GM12878 (cell line): Measurements from ENCODE around the gene FKBP9. TPM values are rescaled to one million over a fixed set of nuclear protein-coding genes. Genes with fewer than 3 reads are reported as not detected.
"Not testable (repeated sequence)": the region's sequence is repeated elsewhere in the genome, so short reads cannot be mapped to it uniquely, and the experiment has no call there.

Source experiments
- ATAC-seq: fragments of 200-7000 bp; cut with Tn5 transposase; 3 replicates; pipeline ENCODE4 v1.9.1; 2020; ENCODE audit warnings: mild to moderate bottlenecking, moderate library complexity
- BruUV-seq: library from RNA; stranded (reverse); fragments of 400-500 nt; replicated peaks from 2 replicates; lab custom pipeline; 2021; lab: Mats Ljungman, UMichigan
- CTCF ChIA-PET: fragments of 300-600 bp; sonication (Branson Sonifier 250); formaldehyde crosslinking; extraction: SDS; loops from one replicate; lab custom pipeline; 2021; ENCODE audit warnings: inconsistent platforms; lab: Yijun Ruan, JAX
- POLR2A ChIA-PET: fragments of 350-600 bp; formaldehyde crosslinking; extraction: SDS; loops from one replicate; lab custom pipeline; 2021; ENCODE audit warnings: inconsistent platforms; lab: Charles Lee
- RAD21 ChIA-PET: fragments of 300-600 bp; sonication (Branson Sonifier 250); formaldehyde crosslinking; loops from one replicate; lab custom pipeline; 2023; ENCODE audit warnings: antibody characterized with exemption; ENCODE audit not compliant: unreplicated experiment; lab: Charles Lee
- SMC1A ChIA-PET: fragments of 300-600 bp; sonication (Branson Sonifier 250); formaldehyde crosslinking; loops from one replicate; lab custom pipeline; 2023; ENCODE audit not compliant: unreplicated experiment, uncharacterized antibody; lab: Charles Lee
- DNase-seq: peaks from one replicate; pipeline ENCODE4 v3.0.0-alpha.2; 2011; ENCODE audit warnings: low read depth, low spot score
- FAIRE-seq: peaks from 3 replicates; lab custom pipeline; 2011; peaks lifted over from hg19 to GRCh38; lab: Jason Lieb, UNC
- H2AFZ ChIP-seq: 2 replicates; pipeline ENCODE4 v1.6.0; 2011; ENCODE audit warnings: low read depth, low read length, control low read depth; ENCODE audit not compliant: control insufficient read depth
- H3K27ac ChIP-seq: 2 replicates; pipeline ENCODE4 v1.5.1; 2011; ENCODE audit warnings: control low read depth; ENCODE audit not compliant: control insufficient read depth, insufficient read depth
- H3K27me3 ChIP-seq, 2 experiments: replicated peaks in 1 of 2; 2 replicates each; pipeline versions ENCODE4 v1.6.0 to v1.6.1; 2011; ENCODE audit warnings: low read length in 1 of 2; ENCODE audit not compliant: control insufficient read depth in 2 of 2, insufficient read depth in 2 of 2
- H3K36me3 ChIP-seq, 2 experiments: 2 replicates each; pipeline ENCODE4 v1.5.1; 2011; ENCODE audit warnings: low read length in 1 of 2; ENCODE audit not compliant: control insufficient read depth in 2 of 2, insufficient read depth in 2 of 2
- H3K4me1 ChIP-seq: 2 replicates; pipeline ENCODE4 v1.6.1; 2011; ENCODE audit warnings: mild to moderate bottlenecking, low read length, moderate library complexity, mixed read lengths; ENCODE audit not compliant: control insufficient read depth, insufficient read depth
- H3K4me2 ChIP-seq: 2 replicates; pipeline ENCODE4 v1.6.0; 2011; ENCODE audit warnings: control low read depth; ENCODE audit not compliant: control insufficient read depth, insufficient read depth
- H3K4me3 ChIP-seq: fragments of 200-600 bp; sonication (generic); 2 replicates; pipeline ENCODE4 v1.5.1; 2016
- H3K79me2 ChIP-seq: 2 replicates; pipeline ENCODE4 v1.6.0; 2011; ENCODE audit warnings: low read length; ENCODE audit not compliant: control insufficient read depth, insufficient read depth
- H3K9ac ChIP-seq: 2 replicates; pipeline ENCODE4 v1.8.0; 2011; ENCODE audit warnings: low read length, control low read depth, mixed read lengths; ENCODE audit not compliant: control insufficient read depth, insufficient read depth
- H3K9me3 ChIP-seq: replicated peaks from 3 replicates; pipeline ENCODE4 v1.5.1; 2011; ENCODE audit warnings: mild to moderate bottlenecking, low read length; ENCODE audit not compliant: control insufficient read depth, insufficient read depth
- H4K20me1 ChIP-seq: 2 replicates; pipeline ENCODE4 v1.6.0; 2011; ENCODE audit not compliant: control insufficient read depth, insufficient read depth
- CTCF ChIP-seq, 3 experiments: IDR thresholded peaks in 2 of 3; conservative IDR thresholded peaks in 1 of 3; 2 replicates each; pipeline ENCODE4 v1.5.1; 2011; ENCODE audit warnings: low read depth in 3 of 3, low read length in 3 of 3, mild to moderate bottlenecking in 3 of 3, control low read depth in 2 of 3, moderate library complexity in 2 of 3, inconsistent platforms in 1 of 3, mixed read lengths in 1 of 3; ENCODE audit not compliant: control insufficient read depth in 2 of 3, insufficient read depth in 1 of 3; ENCODE audit errors: extremely low read depth in 1 of 3
- SMC3 ChIP-seq: IDR thresholded peaks from 2 replicates; pipeline ENCODE4 v1.6.1; 2011; ENCODE audit warnings: low read length, improper control_type of control experiment, borderline replicate concordance
- WGBS: methylation state at CpG from one replicate; pipeline ENCODE4 v1.1.6; 2016; ENCODE audit warnings: low lambda C conversion rate; ENCODE audit not compliant: insufficient replicate concordance, insufficient coverage; ENCODE audit errors: missing lambda C conversion rate; 5-methylcytosine and 5-hydroxymethylcytosine counted together
- in situ Hi-C: fragments of 300-500 bp; cut with MboI; formaldehyde crosslinking; loops from 9 replicates; pipeline ENCODE4 v1.14.3; 2018; ENCODE audit warnings: mixed read lengths
- intact Hi-C: fragments of 100-400 bp; cut with micrococcal nuclease; formaldehyde crosslinking; loops from one replicate; pipeline ENCODE4 v1.14.2; 2022; ENCODE audit not compliant: unreplicated experiment
- polyA plus RNA-seq, 11 experiments: library from polyadenylated mRNA; depleted of rRNA in 4 of 11; unstranded in 6 of 11; stranded (reverse) in 5 of 11; fragments of >200 nt; fragmentation: Nextera tagmentation in 4 of 11; fragmentation: Illumina TruSeq in 1 of 11; extraction: Ambion mirVana in 4 of 11; extraction: Trizol in 1 of 11; gene quantifications; 1 replicate in 1 of 11; 2 replicates in 10 of 11; pipeline versions ENCODE4 v1.2.1 to v1.2.3, GENCODE V29; 2011 to 2016; ENCODE audit warnings: inconsistent platforms in 2 of 11, missing spikeins in 2 of 11, low read depth in 1 of 11
- total RNA-seq, 4 experiments: library from RNA; depleted of rRNA in 3 of 4; stranded (reverse); fragments of >200 nt in 3 of 4; fragmentation: Illumina TruSeq in 1 of 4; extraction: Trizol in 1 of 4; gene quantifications; 2 replicates each; pipeline versions ENCODE4 v1.2.1 to v1.2.3, GENCODE V29; 2013 to 2021

FKBP9 gene
- total and polyA plus RNA-seq, 10 of the 15 experiments (the other 5 are each of a cell fraction or from before 2014, with no cell fraction given) = 0.04 to 6.6 (median 2.6) TPM

GRCh38 chr7:32964461-32965159 is 7.4 kb downstream of the FKBP9 start:
- SMC1A ChIA-PET = interaction anchor here (1.1 kb wide), 1 partner anchor 144 kb away, joined by 3 read pairs; no protein-coding TSS in a partner anchor
- H3K27me3 ChIP-seq, BruUV-seq, H3K9me3 ChIP-seq, H3K36me3 ChIP-seq, H4K20me1 ChIP-seq, H3K4me3 ChIP-seq, H3K9ac ChIP-seq, POLR2A ChIA-PET, H3K4me2 ChIP-seq, intact Hi-C loops, H3K27ac ChIP-seq, in situ Hi-C loops, H3K79me2 ChIP-seq, H3K4me1 ChIP-seq, DNase-seq: not testable (repeated sequence)
- peak overlapping the region; percentile 28; the same call in 1 of the 2 replicates for H2AFZ ChIP-seq
- TF ChIP-seq CTCF (IDR thresholded peaks at IDR 0.05 in 2 of 3, conservative IDR thresholded peaks at IDR 0.05 in 1 of 3; ENCODE audit: control insufficient read depth in 2 of 3, extremely low read depth in 1 of 3, insufficient read depth in 1 of 3, low read depth in 3 of 3, low read length in 3 of 3) (peak in 2 of 3 experiments; percentile 20 to 28; a peak in 3 of 6 replicates), SMC3 (peak; percentile 9; the same call in 1 of the 2 replicates)
- 13% methylated on average over 7 of the region's 8 CpGs for WGBS
- RAD21 ChIA-PET = interaction anchor here (2.0 kb wide), 1 partner anchor 144 kb away, joined by 7 read pairs; no protein-coding TSS in a partner anchor
- ATAC-seq (peak; percentile 99), FAIRE-seq (peak; percentile 99)
- CTCF ChIA-PET = interaction anchor here (0.7 to 2.8 kb wide), 7 partner anchors 22 to 143 kb away, joined by 3 to 22 read pairs (median 4); partner anchors contain the start of gene RP9

GRCh38 chr7:32966489-32967267 is 9.4 kb downstream of the FKBP9 start:
- H3K27ac ChIP-seq, H3K4me3 ChIP-seq, DNase-seq, H4K20me1 ChIP-seq, ATAC-seq, H3K4me2 ChIP-seq, H3K27me3 ChIP-seq, H3K4me1 ChIP-seq, intact Hi-C loops, SMC1A ChIA-PET, POLR2A ChIA-PET, in situ Hi-C loops, BruUV-seq, H3K36me3 ChIP-seq, FAIRE-seq, H2AFZ ChIP-seq, H3K79me2 ChIP-seq, H3K9ac ChIP-seq, H3K9me3 ChIP-seq: not testable (repeated sequence)
- ChIA-PET CTCF (interaction anchor here (1.4 to 2.8 kb wide), 4 partner anchors 24 to 141 kb away, joined by 4 to 22 read pairs (median 6); partner anchors contain the start of gene RP9), RAD21 (interaction anchor here (2.0 kb wide), 1 partner anchor 141 kb away, joined by 7 read pairs; no protein-coding TSS in a partner anchor)
- 88% methylated on average over 3 of the region's 5 CpGs for WGBS

- H3K4me3 ChIP-seq, DNase-seq, ATAC-seq, H3K27me3 ChIP-seq, intact Hi-C loops, H4K20me1 ChIP-seq, RAD21 ChIA-PET, H3K36me3 ChIP-seq, H3K4me1 ChIP-seq, H3K4me2 ChIP-seq, H3K27ac ChIP-seq, H3K9ac ChIP-seq, POLR2A ChIA-PET, in situ Hi-C loops, FAIRE-seq, SMC1A ChIA-PET, BruUV-seq, H3K9me3 ChIP-seq, H3K79me2 ChIP-seq, H2AFZ ChIP-seq: not testable (repeated sequence)
- WGBS = 39% methylated on average over 4 of the region's 4 CpGs
- CTCF ChIA-PET = interaction anchor here (1.2 kb wide), 1 partner anchor 140 kb away, joined by 4 read pairs; no protein-coding TSS in a partner anchor
These were observed 10.0 kb downstream of the FKBP9 start for GRCh38 chr7:32967268-32967582.
